NCI-H526 (cell line): Measurements from ENCODE around the gene SFTPB.

Experiments used
- DNase-seq, 2 experiments: peaks; one replicate each; lab custom pipeline; 2025; lab: John Stamatoyannopoulos, UW

SFTPB gene

GRCh38 chr2:85611705-85612587, 56.1 kb downstream of the SFTPB start, which contains the start of gene C2orf68:
TSS of gene C2orf68 (minus strand) at chr2:85612066. CDS start at chr2:85611984, 82 bp downstream.
- peak; percentile 62 to 95 for DNase-seq

GRCh38 chr2:85611217-85611704, 56.7 kb downstream of the SFTPB start:
- DNase-seq, result no peak
